ENCODE results near the gene KLRG1. TPM values are rescaled to one million over a fixed set of nuclear protein-coding genes. Genes with fewer than 3 reads are reported as not detected.

The KLRG1 gene
- total RNA-seq, 8 experiments from 2014 or later: 3.0 to 7.5 (median 4.7) TPM

DNA sequence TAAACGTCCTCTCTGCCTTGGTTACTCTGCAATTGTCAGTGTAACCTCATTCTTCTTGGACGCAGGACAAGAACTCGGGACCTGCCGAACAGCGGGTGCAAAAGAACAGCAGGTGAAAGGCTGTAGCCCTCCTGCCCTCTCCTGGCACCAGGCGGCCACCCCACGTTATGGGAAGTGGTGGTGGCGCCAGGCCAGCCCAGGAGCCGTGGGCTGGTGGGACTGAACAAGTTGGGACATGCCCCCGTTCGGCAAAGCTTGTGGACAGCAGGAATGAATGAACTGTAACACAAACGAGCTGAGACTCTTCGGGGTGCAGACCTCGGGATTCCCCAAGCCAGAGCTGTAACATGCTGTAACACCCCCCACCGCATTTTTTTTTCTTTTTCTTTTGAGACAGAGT is 33.3 kb upstream of the KLRG1 start:
- Histone ChIP-seq H3K4me1 (replicated peaks in 1 of 2) (no peaks in the 10 kb centered on the region), H3K27ac (no peak overlapping the region), H3K4me3 (no peak overlapping the region)
- WGBS, 10 experiments: 73 to 97% (median 87%) methylated on average over 1 to 9 of the region's 15 CpGs; no CpG with 5 or more reads in 2 of the 10 experiments
- no peak for ATAC-seq (replicated peaks in 6 of 8)
- in situ Hi-C loops (cut with MboI; ENCODE audit: low pct_unique_long_range_greater_than_20kb in 2 of 9, low sequenced_read_pairs in 9 of 9, unreplicated experiment in 9 of 9): loop anchor here in 1 of 9 experiments (10.0 kb wide), 1 partner anchor 79 kb away; no protein-coding TSS in a partner anchor

DNA sequence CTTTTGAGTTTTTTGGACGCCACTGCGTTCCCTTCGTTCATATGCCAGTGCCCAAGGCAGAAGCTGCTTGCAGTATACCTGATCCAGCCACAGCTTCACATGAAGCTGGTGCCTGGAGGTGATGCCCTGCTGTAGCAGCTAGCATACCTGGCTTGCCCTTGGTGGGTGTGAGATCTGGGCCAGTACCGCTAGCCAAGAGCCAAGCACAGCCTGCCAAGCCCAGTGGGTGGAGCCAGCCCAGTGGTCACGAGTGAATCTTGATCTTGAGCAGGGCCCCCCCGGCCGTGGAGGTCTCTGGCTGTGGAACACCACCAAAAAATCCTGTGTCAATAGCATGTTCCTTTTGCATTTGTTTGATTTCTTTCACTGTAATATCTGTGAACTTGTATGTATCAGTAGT is 32.6 kb upstream of the KLRG1 start:
- H3K27ac ChIP-seq: no peak overlapping the region
- H3K4me1 ChIP-seq (replicated peaks in 1 of 2): no peaks in the 10 kb centered on the region
- in situ Hi-C loops (cut with MboI; ENCODE audit: low pct_unique_long_range_greater_than_20kb in 2 of 9, low sequenced_read_pairs in 9 of 9, unreplicated experiment in 9 of 9): loop anchor here in 1 of 9 experiments (10.0 kb wide), 1 partner anchor 78 kb away; no protein-coding TSS in a partner anchor
- ATAC-seq (replicated peaks in 6 of 8): no peak
- 19 to 100% (median 87%) methylated on average over 1 to 7 of the region's 7 CpGs; no CpG with 5 or more reads in 4 of the 10 experiments for WGBS, 10 experiments
- no peak overlapping the region for H3K4me3 ChIP-seq

DNA sequence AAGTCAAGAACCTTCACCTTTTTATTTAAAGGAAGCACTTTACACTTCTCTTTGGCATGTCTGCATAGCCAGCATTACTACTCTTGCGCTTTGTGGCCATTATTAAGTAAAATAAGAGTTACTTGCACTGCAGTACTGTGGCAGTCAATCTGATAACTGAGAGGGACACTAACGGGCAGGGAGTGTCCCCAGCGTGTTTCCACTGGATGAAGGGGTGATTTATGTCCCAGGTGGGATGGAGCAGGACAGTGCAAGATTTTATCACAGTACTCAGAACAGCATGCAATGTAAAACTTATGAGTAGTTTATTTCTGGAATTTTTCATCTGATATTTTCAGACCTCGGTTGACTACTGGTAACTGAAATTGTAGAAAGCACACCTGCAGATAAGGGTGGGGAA is 31.8 kb upstream of the KLRG1 start:
- Histone ChIP-seq H3K4me1 (replicated peaks in 1 of 2) (no peaks in the 10 kb centered on the region), H3K27ac (no peak overlapping the region), H3K4me3 (no peak overlapping the region)
- no peak for ATAC-seq (replicated peaks in 6 of 8)
- in situ Hi-C loops (cut with MboI; ENCODE audit: low pct_unique_long_range_greater_than_20kb in 2 of 9, low sequenced_read_pairs in 9 of 9, unreplicated experiment in 9 of 9): loop anchor here in 1 of 9 experiments (10.0 kb wide), 1 partner anchor 77 kb away; no protein-coding TSS in a partner anchor
- WGBS, 10 experiments: 42 to 100% (median 91%) methylated on average over 1 to 4 of the region's 4 CpGs

DNA sequence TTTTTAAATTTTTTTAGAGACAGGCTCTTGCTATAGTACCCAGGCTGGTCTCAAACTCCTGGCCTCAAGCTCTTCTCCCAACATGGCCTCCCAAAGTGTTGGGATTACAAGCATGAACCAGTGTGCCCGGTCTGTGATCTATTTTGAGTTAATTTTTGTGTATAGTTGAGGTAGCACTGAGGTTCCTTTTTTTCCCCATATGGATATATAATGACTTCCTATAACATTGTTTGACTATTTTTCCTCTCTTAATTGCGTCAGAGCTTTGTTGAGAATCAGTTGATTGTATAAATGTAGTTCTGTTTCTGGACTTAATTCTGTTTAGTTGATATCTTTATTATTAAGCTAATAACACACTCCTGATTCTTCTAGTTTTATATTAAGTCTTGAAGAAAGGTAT is 31.3 kb upstream of the KLRG1 start:
- ATAC-seq (replicated peaks in 6 of 8): no peak
- 24 to 100% (median 86%) methylated on average over 1 to 2 of the region's 2 CpGs; no CpG with 5 or more reads in 1 of the 10 experiments for WGBS, 10 experiments
- in situ Hi-C loops (cut with MboI; ENCODE audit: low pct_unique_long_range_greater_than_20kb in 2 of 9, low sequenced_read_pairs in 9 of 9, unreplicated experiment in 9 of 9): loop anchor here in 1 of 9 experiments (10.0 kb wide), 1 partner anchor 77 kb away; no protein-coding TSS in a partner anchor
- H3K4me3 ChIP-seq: no peak overlapping the region
- no peak overlapping the region for H3K27ac ChIP-seq
- H3K4me1 ChIP-seq (replicated peaks in 1 of 2): no peaks in the 10 kb centered on the region

DNA sequence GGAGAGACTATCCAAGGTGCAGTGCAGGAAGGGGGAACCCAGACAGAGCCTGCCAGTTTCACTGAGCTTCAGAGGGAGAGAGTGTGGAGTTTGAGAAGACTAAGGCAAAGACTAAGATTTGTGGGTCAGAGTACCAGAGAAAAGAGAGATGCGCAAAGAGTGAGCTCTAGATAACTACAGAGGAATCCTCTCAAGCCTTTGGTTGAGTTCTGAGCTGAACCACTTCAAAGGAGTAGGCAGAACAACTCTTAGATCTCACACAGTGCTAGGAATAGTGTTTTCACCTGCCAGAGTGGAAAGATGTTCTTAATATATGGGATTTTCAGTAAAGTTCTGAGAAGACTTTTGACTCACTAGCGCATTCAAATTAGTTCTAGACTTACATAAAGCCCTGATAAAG is 29.2 kb upstream of the KLRG1 start:
- no peak overlapping the region for H3K4me3 ChIP-seq
- in situ Hi-C loops (cut with MboI; ENCODE audit: low pct_unique_long_range_greater_than_20kb in 2 of 9, low sequenced_read_pairs in 9 of 9, unreplicated experiment in 9 of 9): no loop called here
- no peak for ATAC-seq (replicated peaks in 6 of 8)
- WGBS, 10 experiments: 80 to 100% (median 93%) methylated on average over 1 to 2 of the region's 2 CpGs; no CpG with 5 or more reads in 2 of the 10 experiments
- no peaks in the 10 kb centered on the region for H3K4me1 ChIP-seq (replicated peaks in 1 of 2)
- H3K27ac ChIP-seq: no peak overlapping the region

DNA sequence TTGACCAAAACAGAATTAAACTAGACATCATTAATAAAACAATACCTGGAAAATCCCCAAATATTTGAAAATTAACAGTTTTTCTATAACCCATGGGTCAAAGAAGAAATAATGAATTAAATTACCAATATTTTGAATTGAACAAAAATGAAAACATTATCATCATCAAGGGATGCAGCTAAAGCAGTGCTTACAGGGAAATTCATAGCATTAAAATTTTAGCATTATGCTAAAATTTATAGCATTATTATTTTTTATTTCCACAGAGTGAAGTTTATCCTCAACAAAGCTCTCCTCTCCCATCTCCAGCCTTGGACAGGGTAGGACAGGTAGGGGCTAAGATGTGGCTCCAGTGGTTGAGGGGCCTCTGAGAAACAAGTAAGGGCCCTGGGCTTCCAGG is 20.6 kb upstream of the KLRG1 start:
- in situ Hi-C loops (cut with MboI; ENCODE audit: low pct_unique_long_range_greater_than_20kb in 2 of 9, low sequenced_read_pairs in 9 of 9, unreplicated experiment in 9 of 9): no loop called here

DNA sequence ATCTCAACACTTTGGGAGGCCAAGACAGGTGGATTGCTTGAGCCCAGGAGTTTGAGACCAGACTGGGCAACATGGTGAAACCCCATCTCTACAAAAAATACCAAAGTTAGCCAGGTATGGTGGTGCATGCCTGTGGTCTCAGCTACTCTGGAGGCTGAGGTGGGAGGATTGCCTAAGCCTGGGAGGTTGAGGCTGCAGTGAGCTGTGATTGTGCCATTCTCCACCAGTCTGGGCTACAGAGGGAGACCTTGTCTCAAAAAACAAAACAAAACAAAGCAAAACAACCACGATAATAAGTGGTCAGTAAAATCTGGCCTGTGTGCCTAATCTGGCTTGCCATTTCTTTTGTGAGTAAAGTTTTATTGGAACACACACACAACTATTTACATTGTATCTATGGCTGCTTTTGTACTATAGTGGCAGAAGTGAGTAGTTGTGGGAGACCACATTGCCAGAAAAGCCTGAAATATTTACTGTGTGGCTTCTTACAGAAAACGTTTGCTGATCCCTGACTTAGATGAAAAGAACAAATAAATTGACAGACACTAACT is 19.4 kb upstream of the KLRG1 start:
- in situ Hi-C loops (cut with MboI; ENCODE audit: low pct_unique_long_range_greater_than_20kb in 2 of 9, low sequenced_read_pairs in 9 of 9, unreplicated experiment in 9 of 9): no loop called here
- WGBS, 10 experiments: 0 to 90% (median 71%) methylated on average over 1 to 2 of the region's 2 CpGs; no CpG with 5 or more reads in 1 of the 10 experiments

More for the DNA sequence above, 20.6 kb upstream of the KLRG1 start:
- no peak for ATAC-seq (replicated peaks in 6 of 8)
- no peak overlapping the region for H3K4me3 ChIP-seq
- H3K4me1 ChIP-seq (replicated peaks in 1 of 2): no peaks in the 10 kb centered on the region
- no peak overlapping the region for H3K27ac ChIP-seq

DNA sequence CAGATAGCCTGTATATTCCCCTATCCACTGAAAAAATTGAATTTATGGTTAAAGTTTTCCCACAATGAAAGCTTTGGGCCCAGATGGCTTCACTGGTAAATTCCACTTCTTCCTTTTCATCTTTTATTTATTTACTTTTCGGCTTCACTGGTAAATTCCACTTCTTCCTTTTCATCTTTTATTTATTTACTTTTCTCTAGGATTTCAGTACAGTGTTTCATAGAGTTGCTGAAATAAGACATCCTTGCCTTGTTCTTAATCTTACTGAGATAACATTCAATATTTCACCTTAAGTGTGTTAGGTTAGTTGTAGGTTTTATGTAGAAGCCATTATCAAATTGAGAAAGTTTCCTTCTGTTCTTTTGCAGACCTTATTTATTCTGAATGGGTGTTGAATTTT is 18.9 kb upstream of the KLRG1 start:
- Histone ChIP-seq H3K27ac (no peak overlapping the region), H3K4me1 (replicated peaks in 1 of 2) (no peaks in the 10 kb centered on the region), H3K4me3 (no peak overlapping the region)
- ATAC-seq (replicated peaks in 6 of 8): no peak
- in situ Hi-C loops (cut with MboI; ENCODE audit: low pct_unique_long_range_greater_than_20kb in 2 of 9, low sequenced_read_pairs in 9 of 9, unreplicated experiment in 9 of 9): no loop called here
- WGBS, 10 experiments: 0 to 100% (median 88%) methylated on average over 1 of the region's 1 CpG; no CpG with 5 or more reads in 1 of the 10 experiments

More for the DNA sequence above, 19.4 kb upstream of the KLRG1 start:
- no peak for ATAC-seq (replicated peaks in 6 of 8)
- Histone ChIP-seq H3K4me3 (no peak overlapping the region), H3K4me1 (replicated peaks in 1 of 2) (no peaks in the 10 kb centered on the region), H3K27ac (no peak overlapping the region)

DNA sequence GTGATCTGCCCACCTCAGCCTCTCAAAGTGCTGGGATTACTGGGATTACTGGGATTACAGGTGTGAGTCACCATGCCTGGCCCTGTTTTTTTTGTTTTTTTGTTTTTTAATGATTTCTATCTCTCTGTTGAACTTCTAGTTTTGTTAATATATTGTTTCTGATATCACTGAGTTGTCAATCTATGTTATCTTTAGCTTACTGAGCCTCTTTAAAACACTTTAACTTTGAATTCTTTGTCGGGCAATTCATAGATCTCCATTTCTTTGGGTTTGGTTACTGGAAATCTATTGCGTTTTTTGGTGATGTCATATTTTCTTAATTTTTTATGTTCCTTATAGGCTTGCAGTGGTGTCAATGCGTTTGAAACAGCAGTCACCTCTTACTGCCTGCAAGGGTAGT is 9.2 kb upstream of the KLRG1 start:
- no peak for ATAC-seq (replicated peaks in 6 of 8)
- in situ Hi-C loops (cut with MboI; ENCODE audit: low pct_unique_long_range_greater_than_20kb in 2 of 9, low sequenced_read_pairs in 9 of 9, unreplicated experiment in 9 of 9): no loop called here
- H3K4me3 ChIP-seq: no peak overlapping the region
- no peak overlapping the region for H3K27ac ChIP-seq
- WGBS, 10 experiments: 23 to 100% (median 79%) methylated on average over 1 to 3 of the region's 3 CpGs
- no peaks in the 10 kb centered on the region for H3K4me1 ChIP-seq (replicated peaks in 1 of 2)

DNA sequence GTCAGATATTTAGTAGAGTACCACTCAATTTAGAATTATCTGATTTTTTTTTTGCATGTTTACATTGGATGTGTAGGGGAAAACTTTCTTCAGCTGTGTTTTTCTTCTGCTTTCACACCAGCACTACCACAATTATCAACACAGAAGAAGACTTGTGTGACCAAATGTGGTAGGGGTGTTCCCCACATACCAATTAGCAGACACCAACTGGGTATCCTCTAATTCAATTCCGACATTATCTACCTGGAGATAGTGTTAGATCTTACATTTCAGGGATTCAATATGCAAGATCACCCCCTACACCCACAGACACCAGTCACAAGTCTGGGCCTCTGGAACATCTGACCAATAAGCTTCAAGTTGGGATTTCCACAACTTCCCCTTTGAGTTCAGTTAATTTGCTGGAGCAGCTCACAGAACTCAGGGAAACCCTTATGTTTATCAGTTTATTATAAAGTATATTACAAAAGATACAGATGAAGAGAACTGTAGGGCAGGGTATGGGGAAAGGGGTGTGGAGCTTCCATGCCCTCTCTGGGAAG is 4.1 kb upstream of the KLRG1 start:
- H3K4me1 ChIP-seq (replicated peaks in 1 of 2): no peaks in the 10 kb centered on the region
- ATAC-seq (replicated peaks in 6 of 8): no peak
- WGBS, 10 experiments: 20 to 100% (median 71%) methylated on average over 1 of the region's 1 CpG; no CpG with 5 or more reads in 7 of the 10 experiments
- H3K4me3 ChIP-seq: no peak overlapping the region
- no peak overlapping the region for H3K27ac ChIP-seq
- in situ Hi-C loops (cut with MboI; ENCODE audit: low pct_unique_long_range_greater_than_20kb in 2 of 9, low sequenced_read_pairs in 9 of 9, unreplicated experiment in 9 of 9): no loop called here

DNA sequence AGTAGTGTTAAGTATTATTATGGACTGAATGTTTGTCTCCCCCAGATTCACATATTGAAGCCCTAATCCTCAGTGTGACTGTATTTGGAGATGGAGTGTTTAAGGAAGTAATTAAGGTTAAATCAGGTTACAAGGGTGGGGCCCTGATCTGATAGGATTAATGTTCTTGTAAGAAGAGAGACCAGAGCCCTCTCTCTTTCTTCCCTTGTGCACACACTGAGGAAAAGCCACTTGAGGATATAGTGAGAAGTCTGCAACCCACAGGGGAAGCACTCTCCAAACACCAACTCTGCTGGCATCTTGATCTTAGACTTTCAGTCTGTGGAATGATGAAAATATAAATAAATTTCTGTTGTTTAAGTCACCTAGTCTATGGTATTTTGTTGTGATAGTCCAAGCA is 2.2 kb upstream of the KLRG1 start:
- in situ Hi-C loops (cut with MboI; ENCODE audit: low pct_unique_long_range_greater_than_20kb in 2 of 9, low sequenced_read_pairs in 9 of 9, unreplicated experiment in 9 of 9): no loop called here
- no peak overlapping the region for H3K4me3 ChIP-seq
- no peaks in the 10 kb centered on the region for H3K4me1 ChIP-seq (replicated peaks in 1 of 2)
- ATAC-seq (replicated peaks in 6 of 8): no peak
- H3K27ac ChIP-seq: no peak overlapping the region

DNA sequence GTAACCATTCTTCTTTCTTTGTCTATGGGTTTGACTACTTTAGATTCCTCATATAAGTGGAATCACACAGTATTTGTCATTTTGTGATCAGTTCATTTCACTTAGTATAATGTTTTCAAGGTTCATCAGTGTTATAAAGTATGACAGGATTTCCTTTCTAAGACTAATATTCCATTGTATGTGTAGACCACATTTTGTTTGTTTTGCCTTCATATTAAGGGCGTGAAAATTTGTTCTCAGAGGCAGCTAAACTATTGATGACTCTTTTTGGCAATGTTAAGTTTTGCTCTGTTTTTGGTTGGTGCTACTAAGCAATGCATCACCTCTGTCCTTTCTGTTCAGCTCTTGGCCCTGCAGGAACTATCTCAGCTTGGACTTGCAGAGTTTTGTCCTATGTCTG is 1.7 kb upstream of the KLRG1 start:
- no peak for ATAC-seq (replicated peaks in 6 of 8)
- 0 to 100% (median 60%) methylated on average over 1 of the region's 1 CpG; no CpG with 5 or more reads in 2 of the 10 experiments for WGBS, 10 experiments
- in situ Hi-C loops (cut with MboI; ENCODE audit: low pct_unique_long_range_greater_than_20kb in 2 of 9, low sequenced_read_pairs in 9 of 9, unreplicated experiment in 9 of 9): no loop called here
- Histone ChIP-seq H3K4me1 (replicated peaks in 1 of 2) (no peaks in the 10 kb centered on the region), H3K27ac (no peak overlapping the region), H3K4me3 (no peak overlapping the region)

DNA sequence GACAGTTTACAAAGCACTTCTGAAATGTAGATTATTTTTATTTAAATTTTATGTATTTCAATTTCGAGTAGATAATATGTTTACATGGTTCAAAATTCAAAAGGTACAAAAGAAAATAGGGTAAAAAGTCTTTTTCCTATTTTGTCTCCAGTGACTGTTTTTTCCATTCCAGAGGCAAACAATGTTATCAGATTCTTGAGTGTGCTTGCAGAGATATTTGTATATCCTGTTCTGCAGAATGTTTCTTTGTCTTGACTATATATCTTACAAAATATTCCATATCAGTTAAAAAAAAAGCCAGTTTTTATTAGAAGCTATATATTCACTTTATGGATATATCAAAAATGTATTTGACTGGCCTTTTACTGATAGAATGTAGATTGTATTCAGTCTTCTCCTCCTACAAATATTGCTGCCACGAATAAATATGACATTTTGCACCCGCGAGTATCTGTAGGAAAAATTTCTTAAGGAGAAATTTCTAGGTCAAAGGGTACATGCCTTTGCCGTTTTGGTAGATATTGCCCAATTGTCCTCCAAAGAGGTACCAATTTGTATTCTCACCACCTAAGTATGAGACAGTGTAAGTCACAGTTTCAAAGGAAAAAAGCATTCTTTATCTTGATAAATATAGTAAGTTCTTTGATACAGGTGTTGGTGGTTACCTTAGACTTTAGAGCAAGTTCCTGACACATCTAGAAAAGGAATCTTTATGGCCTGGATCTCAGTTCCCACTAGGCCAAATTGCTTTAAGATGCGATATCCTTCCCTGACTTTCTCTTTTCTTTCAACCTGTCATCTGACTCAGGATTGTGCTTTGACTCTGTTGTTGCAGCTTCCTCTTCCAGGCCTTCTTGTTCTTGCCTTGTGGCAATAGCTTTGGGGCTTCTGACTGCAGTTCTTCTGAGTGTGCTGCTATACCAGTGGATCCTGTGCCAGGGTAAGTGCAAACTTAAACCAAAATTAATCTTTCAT is 2.3 kb downstream of the KLRG1 start:
- H3K27ac ChIP-seq: no peak overlapping the region
- no peaks in the 10 kb centered on the region for H3K4me1 ChIP-seq (replicated peaks in 1 of 2)
- no peak for ATAC-seq (replicated peaks in 6 of 8)
- 30 to 86% (median 69%) methylated on average over 1 to 6 of the region's 6 CpGs for WGBS, 10 experiments
- in situ Hi-C loops (cut with MboI; ENCODE audit: low pct_unique_long_range_greater_than_20kb in 2 of 9, low sequenced_read_pairs in 9 of 9, unreplicated experiment in 9 of 9): no loop called here
- no peak overlapping the region for H3K4me3 ChIP-seq
